Endothelial cell of umbilical vein (primary cell): ENCODE data around the gene NOTCH1. TPM values are rescaled to one million over a fixed set of nuclear protein-coding genes. Genes with fewer than 3 reads are reported as not detected.

Experiments
- BruUV-seq: library from RNA; stranded (reverse); fragments of 400-500 nt; replicated peaks from 2 replicates; lab custom pipeline; 2021; lab: Mats Ljungman, UMichigan
- CTCF ChIA-PET: fragments of 300-600, 350-600 bp; sonication (Branson Sonifier 250); formaldehyde crosslinking; loops from one replicate; lab custom pipeline; 2021; ENCODE audit warnings: antibody characterized with exemption, inconsistent platforms; lab: Charles Lee
- POLR2A ChIA-PET: fragments of 300-600, 350-600 bp; sonication (Branson Sonifier 250); formaldehyde crosslinking; loops from one replicate; lab custom pipeline; 2021; ENCODE audit warnings: antibody characterized with exemption, inconsistent platforms; lab: Charles Lee
- DNase-seq: peaks from one replicate; pipeline ENCODE4 v3.0.0-alpha.2; 2011; ENCODE audit warnings: low read depth, low spot score
- FAIRE-seq: peaks from 2 replicates; lab custom pipeline; 2011; peaks lifted over from hg19 to GRCh38; lab: Jason Lieb, UNC
- H2AFZ ChIP-seq: 2 replicates; pipeline ENCODE4 v1.6.0; 2012; ENCODE audit warnings: low read depth, low read length, control low read depth, inconsistent platforms
- H3K27ac ChIP-seq: 2 replicates; pipeline ENCODE4 v1.5.1; 2011; ENCODE audit warnings: low read depth, mild to moderate bottlenecking, control low read depth, low read length, moderate library complexity; ENCODE audit not compliant: insufficient read depth
- H3K27me3 ChIP-seq, 2 experiments: 2 replicates each; pipeline versions ENCODE4 v1.6.0 to v1.6.1; 2011; ENCODE audit warnings: low read length in 2 of 2, mixed read lengths in 1 of 2; ENCODE audit not compliant: control insufficient read depth in 2 of 2, insufficient read depth in 2 of 2
- H3K36me3 ChIP-seq, 2 experiments: 2 replicates in 1 of 2; 3 replicates in 1 of 2; pipeline ENCODE4 v1.5.1; 2011; ENCODE audit warnings: low read length in 2 of 2, mild to moderate bottlenecking in 1 of 2, moderate library complexity in 1 of 2; ENCODE audit not compliant: control insufficient read depth in 2 of 2, insufficient read depth in 2 of 2; ENCODE audit errors: extremely low read depth in 1 of 2
- H3K4me1 ChIP-seq: 3 replicates; pipeline ENCODE4 v1.5.1; 2011; ENCODE audit warnings: mild to moderate bottlenecking, low read length; ENCODE audit not compliant: control insufficient read depth, insufficient read depth; ENCODE audit errors: extremely low read depth
- H3K4me2 ChIP-seq: 2 replicates; pipeline ENCODE4 v1.6.1; 2011; ENCODE audit warnings: low read length, control low read depth, mixed read lengths; ENCODE audit not compliant: insufficient read depth
- H3K4me3 ChIP-seq, 3 experiments: fragments of 200-600 bp in 1 of 3; sonication (generic), shearing (Covaris generic) in 1 of 3; replicated peaks in 1 of 3; 2 replicates each; pipeline ENCODE4 v1.5.1; 2011 to 2016; ENCODE audit warnings: control low read depth in 3 of 3, low read length in 3 of 3, mild to moderate bottlenecking in 2 of 3, inconsistent platforms in 1 of 3, low read depth in 1 of 3, moderate library complexity in 1 of 3; ENCODE audit not compliant: insufficient read depth in 1 of 3
- H3K79me2 ChIP-seq: 2 replicates; pipeline ENCODE4 v1.6.0; 2012; ENCODE audit warnings: low read length, inconsistent platforms; ENCODE audit not compliant: control insufficient read depth, insufficient read depth
- H3K9ac ChIP-seq: replicated peaks from 2 replicates; pipeline ENCODE3; 2011; ENCODE audit warnings: low read length, control low read depth; ENCODE audit not compliant: insufficient read depth; ENCODE audit errors: extremely low read depth
- H3K9me1 ChIP-seq: replicated peaks from 3 replicates; pipeline ENCODE4 v1.6.0; 2011; ENCODE audit warnings: mild to moderate bottlenecking, low read length; ENCODE audit not compliant: control insufficient read depth, insufficient read depth; ENCODE audit errors: extremely low read depth
- H3K9me3 ChIP-seq: replicated peaks from 2 replicates; pipeline ENCODE4 v1.5.1; 2012; ENCODE audit warnings: low read length, inconsistent platforms; ENCODE audit not compliant: control insufficient read depth, insufficient read depth
- H4K20me1 ChIP-seq: replicated peaks from 2 replicates; pipeline ENCODE3; 2011; ENCODE audit warnings: mild to moderate bottlenecking, low read length; ENCODE audit not compliant: control insufficient read depth, insufficient read depth; ENCODE audit errors: extremely low read depth
- CTCF ChIP-seq, 2 donors: IDR thresholded peaks; 1 replicate in 1 of 2; 2 replicates in 1 of 2; pipeline ENCODE4 v1.5.1; 2011; ENCODE audit warnings: low read length in 2 of 2, mild to moderate bottlenecking in 2 of 2, moderate library complexity in 2 of 2, control low read depth in 1 of 2, inconsistent platforms in 1 of 2, low read depth in 1 of 2; ENCODE audit not compliant: insufficient read depth in 1 of 2; ENCODE audit errors: extremely low read depth in 1 of 2
- EZH2 ChIP-seq: IDR thresholded peaks from 2 replicates; pipeline ENCODE4 v1.6.1; 2012; ENCODE audit warnings: borderline replicate concordance, low read depth, mild to moderate bottlenecking, moderate library complexity, low read length, inconsistent platforms; ENCODE audit not compliant: severe bottlenecking
- FOS ChIP-seq: IDR thresholded peaks from 2 replicates; pipeline ENCODE4 v1.6.1; 2011; ENCODE audit warnings: mild to moderate bottlenecking, low read length, moderate library complexity, borderline replicate concordance; ENCODE audit not compliant: insufficient read depth
- GATA2 ChIP-seq: IDR thresholded peaks from 2 replicates; pipeline ENCODE4 v1.7.0; 2011; ENCODE audit warnings: low read depth, mild to moderate bottlenecking, moderate library complexity, mixed read lengths, low read length; ENCODE audit not compliant: insufficient read length, insufficient read depth
- JUN ChIP-seq: IDR thresholded peaks from 2 replicates; pipeline ENCODE4 v1.6.1; 2011; ENCODE audit warnings: borderline replicate concordance, low read depth; ENCODE audit not compliant: insufficient read length, insufficient read depth
- MYC ChIP-seq: IDR thresholded peaks from one replicate; pipeline ENCODE4 v1.6.1; 2011; ENCODE audit warnings: mild to moderate bottlenecking, low read depth, low read length
- POLR2A ChIP-seq: IDR thresholded peaks from 2 replicates; pipeline ENCODE4 v1.6.1; 2012; ENCODE audit warnings: low read depth, mild to moderate bottlenecking, control low read depth, low read length
- POLR2AphosphoS5 ChIP-seq: IDR thresholded peaks from 2 replicates; pipeline ENCODE4 v1.6.1; 2012; ENCODE audit warnings: low read depth, mild to moderate bottlenecking, control low read depth, low read length, moderate library complexity; ENCODE audit not compliant: insufficient read depth
- dilution Hi-C: fragments of 300-500 bp; cut with MboI; formaldehyde crosslinking; loops from one replicate; pipeline ENCODE4 v1.15.0; 2019; ENCODE audit warnings: low sequenced_read_pairs; ENCODE audit not compliant: extremely low pct_ligation_motif_present
- intact Hi-C: fragments of 100-400 bp; cut with micrococcal nuclease; formaldehyde crosslinking; loops from one replicate; pipeline ENCODE4 v1.10.0; 2022
- polyA plus RNA-seq, 4 experiments: library from polyadenylated mRNA; depleted of rRNA in 3 of 4; stranded (reverse) in 3 of 4; unstranded in 1 of 4; fragments of >200 nt; gene quantifications; 2 replicates each; pipeline versions ENCODE4 v1.2.1 to v1.2.3, GENCODE V29; 2011 to 2012; ENCODE audit warnings: missing spikeins in 1 of 4
- total RNA-seq: library from RNA; stranded (reverse); gene quantifications from 2 replicates; pipeline ENCODE4 v1.2.3, GENCODE V29; 2021
- TF ChIP-seq, protein P1 (sequence below): IDR thresholded peaks from 2 replicates; pipeline ENCODE4 v1.6.1; 2011; ENCODE audit not compliant: insufficient read depth, insufficient read length

The NOTCH1 gene
- total and polyA plus RNA-seq, 2 donors (not counting 3 experiments of a cell fraction or from before 2014, with no cell fraction given) = 31.7 to 153 TPM

- Histone ChIP-seq H2AFZ (no peak overlapping the region), H3K27ac (peak overlapping the region; percentile 67)
These were observed 220 bp downstream of the NOTCH1 start for GRCh38 chr9:136545692-136545964.

GRCh38 chr9:136544964-136545691 lies 720 bp downstream of the NOTCH1 start:
- Histone ChIP-seq H3K4me1 (peaks cover 52% of the 10 kb centered on the region), H4K20me1 (no peaks in the 10 kb centered on the region), H3K4me2 (peak overlapping the region; percentile 84), H3K9me1 (no peaks in the 10 kb centered on the region), H3K27me3 (no peaks in the 10 kb centered on the region), H3K4me3 (peak overlapping the region; percentile 81 to 98 (median 91)), H2AFZ (no peak overlapping the region), H3K36me3 (peaks cover 9 to 17% of the 10 kb centered on the region in 2 experiments), H3K9ac (peak overlapping the region; percentile 78), H3K9me3 (no peaks in the 10 kb centered on the region), H3K27ac (peak overlapping the region; percentile 67), H3K79me2 (peaks cover 56% of the 10 kb centered on the region)
- no TSS peak for BruUV-seq
- CTCF ChIA-PET = interaction anchor here (1.0 to 1.3 kb wide), 5 partner anchors 15 to 80 kb away, joined by 3 to 9 read pairs (median 4); no protein-coding TSS in a partner anchor
- POLR2A ChIA-PET = interaction anchor here (1.4 kb wide), 1 partner anchor 80 kb away, joined by 4 read pairs; no protein-coding TSS in a partner anchor
- FAIRE-seq (no peak), DNase-seq (no peak)
- intact Hi-C loops = loop anchor here (1.0 to 5.0 kb wide), 3 partner anchors 14 to 167 kb away; partner anchors contain the start of gene DIPK1B
- dilution Hi-C loops = no loop called here
- TF ChIP-seq JUN = no peak
- TF ChIP-seq CTCF (IDR thresholded peaks at IDR 0.05; ENCODE audit: extremely low read depth in 1 of 2, insufficient read depth in 1 of 2, low read depth in 1 of 2, low read length in 2 of 2) = no peak
- TF ChIP-seq FOS = no peak
- no peak for TF ChIP-seq EZH2
- TF ChIP-seq POLR2A = no peak
- no peak for TF ChIP-seq GATA2
- TF ChIP-seq MYC = no peak
- TF ChIP-seq POLR2AphosphoS5 = no peak

More at GRCh38 chr9:136545692-136545964, 220 bp downstream of the NOTCH1 start:
- Histone ChIP-seq H3K27me3 (no peaks in the 10 kb centered on the region), H3K4me2 (no peak overlapping the region), H3K9ac (peak overlapping the region; percentile 78), H3K4me1 (peaks cover 47% of the 10 kb centered on the region), H4K20me1 (no peaks in the 10 kb centered on the region), H3K4me3 (peak overlapping the region; percentile 81 to 98 (median 91)), H3K36me3 (peaks cover 9 to 15% of the 10 kb centered on the region in 2 experiments), H3K9me1 (no peaks in the 10 kb centered on the region), H3K79me2 (peaks cover 51% of the 10 kb centered on the region), H3K9me3 (no peaks in the 10 kb centered on the region)
- CTCF ChIA-PET = interaction anchor here (0.7 to 1.3 kb wide), 5 partner anchors 15 to 80 kb away, joined by 3 to 4 read pairs (median 3); no protein-coding TSS in a partner anchor
- FAIRE-seq (no peak), DNase-seq (no peak)
- POLR2A ChIA-PET = no interaction called here
- BruUV-seq = no TSS peak
- TF ChIP-seq FOS (no peak), MYC (no peak), JUN (no peak), EZH2 (no peak), POLR2AphosphoS5 (no peak)
- TF ChIP-seq, protein P1, sequence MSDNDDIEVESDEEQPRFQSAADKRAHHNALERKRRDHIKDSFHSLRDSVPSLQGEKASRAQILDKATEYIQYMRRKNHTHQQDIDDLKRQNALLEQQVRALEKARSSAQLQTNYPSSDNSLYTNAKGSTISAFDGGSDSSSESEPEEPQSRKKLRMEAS = no peak
- intact Hi-C loops = loop anchor here (2.0 kb wide), 1 partner anchor 15 kb away; no protein-coding TSS in a partner anchor
- dilution Hi-C loops = no loop called here
